ENCODE results near the gene SCYGR4.
"Not testable (repeated sequence)": the region's sequence is repeated elsewhere in the genome, so short reads cannot be mapped to it uniquely, and the experiment has no call there.

The SCYGR4 gene, protein sequence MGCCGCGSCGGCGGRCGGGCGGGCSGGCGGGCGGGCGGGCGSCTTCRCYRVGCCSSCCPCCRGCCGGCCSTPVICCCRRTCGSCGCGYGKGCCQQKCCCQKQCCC

DNA sequence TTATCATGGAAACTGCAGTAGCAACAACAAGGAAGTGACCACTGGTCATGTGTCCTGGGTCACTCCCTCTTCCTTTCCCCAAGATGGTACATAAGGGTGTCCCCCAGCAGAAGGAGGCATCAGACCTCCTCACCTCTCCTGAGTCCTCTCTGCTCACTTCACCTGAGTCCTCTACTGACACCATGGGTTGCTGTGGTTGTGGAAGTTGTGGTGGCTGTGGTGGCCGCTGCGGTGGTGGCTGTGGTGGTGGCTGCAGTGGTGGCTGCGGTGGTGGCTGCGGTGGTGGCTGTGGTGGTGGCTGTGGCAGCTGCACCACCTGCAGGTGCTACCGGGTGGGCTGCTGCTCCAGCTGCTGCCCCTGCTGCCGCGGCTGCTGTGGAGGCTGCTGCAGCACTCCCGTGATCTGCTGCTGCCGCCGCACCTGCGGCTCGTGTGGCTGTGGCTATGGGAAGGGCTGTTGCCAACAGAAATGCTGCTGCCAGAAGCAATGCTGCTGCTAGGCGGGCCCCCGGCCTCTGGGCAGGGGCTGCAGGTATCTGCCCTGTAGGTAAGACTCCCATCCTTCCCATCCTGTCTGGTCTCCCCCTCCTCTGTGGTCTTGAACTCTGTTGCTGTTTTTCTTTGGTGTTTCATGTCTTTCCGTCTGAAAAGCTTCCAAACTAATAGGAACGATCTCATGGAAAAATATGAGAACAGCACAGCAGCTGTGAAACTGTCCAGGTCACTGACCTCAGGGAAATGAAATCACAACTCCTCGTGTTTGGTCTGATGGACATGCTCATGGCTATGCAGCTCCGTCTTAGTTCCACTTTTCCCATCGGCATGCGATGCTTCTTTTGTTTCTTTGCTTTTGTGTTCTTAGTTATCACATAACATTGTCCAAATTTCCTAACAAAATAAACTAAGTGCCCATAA, at the start of gene SCYGR4:
Gene SCYGR4 (plus strand): TSS at position 183 of the 915 bp plus-strand sequence. CDS start 0 bp downstream, at position 183.
- no peak for DNase-seq (ENCODE audit: low read depth in 2 of 2)

DNA sequence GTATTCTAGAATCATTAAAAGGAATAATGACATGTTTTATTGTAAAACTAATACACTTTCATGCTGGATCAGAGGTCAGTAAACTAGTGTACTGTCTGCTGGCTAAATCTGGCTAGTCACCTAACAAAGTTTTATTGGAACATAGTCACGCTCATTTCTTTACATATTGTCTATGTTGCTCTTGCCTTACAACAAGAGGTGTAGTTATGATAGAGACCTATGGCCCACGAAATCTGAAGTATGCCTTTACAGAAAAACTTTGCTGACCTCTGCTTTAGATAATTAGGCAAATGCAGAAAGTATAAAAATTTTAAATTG, 48.5 kb upstream of the SCYGR4 start:
- DNase-seq (ENCODE audit: low read depth in 2 of 2) = no peak

DNA sequence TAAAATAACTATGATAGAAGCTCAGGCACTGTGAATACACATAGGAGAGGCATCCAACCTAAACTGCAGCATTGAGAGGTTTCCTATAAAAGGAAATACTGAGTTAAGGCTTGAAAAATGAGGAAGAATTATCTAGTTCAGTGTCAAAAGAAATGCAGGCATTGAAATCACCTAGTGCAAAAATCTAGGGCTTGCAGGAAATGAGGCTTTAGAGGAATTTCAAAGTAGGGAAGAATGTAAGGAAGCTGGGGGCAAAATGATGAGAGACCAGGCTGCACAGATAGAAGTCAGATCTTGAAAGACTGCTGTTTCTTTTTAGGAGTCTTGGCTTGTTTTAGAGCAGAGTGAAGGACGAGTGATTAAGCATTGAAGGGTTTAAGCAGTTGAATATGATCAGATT, 46.7 kb upstream of the SCYGR4 start:
- no peak for DNase-seq (ENCODE audit: low read depth in 2 of 2)

DNA sequence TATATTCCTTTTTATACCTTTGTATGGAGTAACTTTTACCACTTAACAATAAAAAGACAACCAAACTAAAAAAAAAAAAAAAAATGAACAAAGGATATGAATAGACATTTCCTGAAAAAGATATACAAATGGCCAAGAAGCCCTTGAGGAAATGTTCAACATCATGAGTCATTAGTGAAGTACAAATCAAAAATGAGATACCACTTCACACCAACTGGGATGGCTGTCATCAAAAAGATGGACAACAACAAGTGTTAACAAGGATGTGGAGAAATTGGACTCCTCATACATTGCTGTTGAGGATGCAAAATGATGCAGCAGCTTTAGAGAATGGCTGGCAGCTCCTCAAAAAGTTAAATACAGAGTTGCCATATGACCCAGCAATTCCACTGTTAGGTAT, 41.2 kb upstream of the SCYGR4 start:
- DNase-seq (ENCODE audit: low read depth in 2 of 2) = no peak

DNA sequence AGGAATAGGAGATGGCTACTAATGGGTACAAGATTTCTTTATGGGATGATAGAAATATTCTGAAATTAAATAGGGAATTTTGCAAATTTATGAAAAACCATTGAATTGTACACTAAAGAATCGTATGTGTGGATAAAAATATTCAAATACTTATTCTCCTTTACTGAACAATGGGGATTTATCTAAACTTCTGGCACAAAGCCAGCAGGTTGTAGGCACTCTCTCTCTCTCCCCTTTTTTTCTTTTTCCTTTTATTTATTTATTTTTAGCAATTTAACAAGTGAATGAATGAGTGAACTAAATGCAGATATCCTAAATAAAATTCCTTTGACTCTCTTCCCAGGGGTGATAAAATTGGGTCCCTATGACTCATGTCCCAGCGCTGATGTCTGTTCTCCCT, 40.5 kb upstream of the SCYGR4 start:
- DNase-seq (ENCODE audit: low read depth in 2 of 2) = no peak

DNA sequence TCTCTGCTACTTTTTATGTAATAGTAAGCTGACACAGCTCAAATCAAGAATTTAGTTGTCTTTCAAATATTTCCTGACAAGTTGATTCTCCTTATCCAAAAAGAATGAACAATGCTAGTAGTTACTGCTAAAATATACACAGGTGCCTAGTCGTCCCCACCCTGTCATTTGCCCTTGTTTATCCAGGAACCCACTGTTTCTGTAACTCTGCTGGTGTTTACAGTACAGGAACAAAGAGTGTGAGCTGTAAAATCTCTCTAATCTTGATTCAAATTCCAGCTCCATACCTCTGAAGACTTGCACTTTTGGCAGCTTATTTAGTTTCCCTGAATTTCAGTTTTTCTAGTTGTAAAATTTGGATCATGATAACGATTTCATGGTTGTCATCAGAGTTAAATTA, 39.7 kb upstream of the SCYGR4 start:
- DNase-seq (ENCODE audit: low read depth in 2 of 2) = no peak

DNA sequence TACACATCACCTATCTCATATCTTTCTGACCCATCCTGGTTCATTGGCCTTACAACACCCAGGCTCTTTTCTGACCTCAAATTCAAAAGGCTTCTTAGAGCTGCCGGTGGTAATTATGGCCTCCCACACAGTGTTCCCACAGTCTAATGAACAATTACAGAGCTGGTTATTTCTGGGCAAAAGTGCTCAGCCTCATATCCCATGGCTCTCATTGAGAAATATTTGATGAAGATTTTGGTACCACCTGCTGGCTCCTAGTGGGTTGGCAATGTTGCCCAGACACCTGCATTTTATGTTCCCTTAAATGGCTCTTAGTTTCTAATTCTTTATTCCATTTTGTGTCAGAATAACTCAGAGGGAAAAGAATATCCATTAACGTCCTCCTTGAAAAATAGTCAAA, 38.7 kb upstream of the SCYGR4 start:
- DNase-seq (ENCODE audit: low read depth in 2 of 2) = no peak

DNA sequence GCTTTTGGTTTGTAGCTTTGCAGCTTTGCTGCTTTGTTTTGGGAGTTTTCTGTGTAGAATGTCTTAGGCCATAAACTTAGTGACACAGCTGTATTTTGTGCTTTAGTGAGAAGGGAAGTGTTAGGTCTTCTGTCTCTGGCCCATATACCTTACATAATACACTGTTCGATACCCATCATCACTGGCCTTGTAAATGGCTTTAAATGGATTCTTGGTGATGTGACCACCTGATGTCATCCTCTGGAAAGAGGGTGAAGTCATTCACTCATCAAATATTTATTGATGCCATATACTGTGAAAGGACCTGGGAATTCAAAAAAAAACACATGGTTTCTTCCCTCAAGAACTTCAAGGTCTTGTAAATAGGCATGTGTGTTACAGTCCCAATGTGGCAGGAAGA, 37.5 kb upstream of the SCYGR4 start:
- DNase-seq (ENCODE audit: low read depth in 2 of 2) = no peak

DNA sequence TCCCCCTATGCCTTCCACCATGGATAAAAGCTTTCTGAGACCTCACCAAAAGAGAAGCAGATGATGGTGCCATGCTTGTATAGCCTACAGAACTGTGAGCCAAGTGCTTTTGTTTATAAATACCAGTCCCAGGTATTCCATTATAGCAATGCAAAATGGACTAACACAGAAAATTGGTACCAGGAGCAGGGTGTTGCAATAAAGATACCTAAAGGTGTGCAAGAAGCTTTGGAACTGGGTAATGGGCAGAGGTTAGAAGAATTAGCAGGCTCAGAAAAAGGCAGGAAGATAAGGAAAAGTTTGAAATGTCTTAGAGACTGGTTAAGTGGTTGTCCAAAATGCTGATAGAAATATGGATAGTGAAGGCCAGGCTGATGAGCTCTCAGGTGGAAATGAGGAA, 34.9 kb upstream of the SCYGR4 start:
- DNase-seq (ENCODE audit: low read depth in 2 of 2) = no peak

DNA sequence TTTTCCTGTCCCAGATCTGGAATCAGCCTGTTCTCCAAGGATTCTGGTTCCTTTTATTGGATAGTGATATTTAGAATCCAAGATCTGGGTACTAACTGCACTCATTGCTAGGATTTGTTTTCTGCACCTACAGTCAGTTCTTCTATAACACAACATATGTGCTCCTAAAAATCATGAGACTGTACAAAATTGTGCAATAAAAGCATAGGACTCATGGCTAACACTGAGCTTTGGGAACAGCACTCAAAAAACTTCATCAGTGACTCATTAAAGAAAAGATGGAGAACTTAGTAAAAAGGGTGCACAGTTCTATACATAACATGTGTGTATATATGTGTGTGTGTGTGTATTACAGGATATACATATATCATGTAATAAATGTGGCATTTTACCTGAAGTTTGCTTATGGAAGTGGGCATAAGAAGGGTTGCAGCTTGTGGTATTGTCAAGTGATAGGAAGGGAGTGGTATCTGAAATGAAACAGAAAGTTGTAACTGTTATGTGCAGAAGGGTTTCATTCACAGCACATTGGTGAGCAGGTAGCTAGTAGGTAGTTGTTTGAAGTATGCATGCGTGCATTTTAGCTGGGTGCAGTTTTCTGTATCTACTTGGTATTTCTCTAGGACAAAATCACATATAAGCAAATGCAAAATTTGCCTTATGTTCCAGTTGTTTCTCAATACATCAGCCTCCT, 24.5 kb upstream of the SCYGR4 start:
- DNase-seq (ENCODE audit: low read depth in 2 of 2) = no peak

DNA sequence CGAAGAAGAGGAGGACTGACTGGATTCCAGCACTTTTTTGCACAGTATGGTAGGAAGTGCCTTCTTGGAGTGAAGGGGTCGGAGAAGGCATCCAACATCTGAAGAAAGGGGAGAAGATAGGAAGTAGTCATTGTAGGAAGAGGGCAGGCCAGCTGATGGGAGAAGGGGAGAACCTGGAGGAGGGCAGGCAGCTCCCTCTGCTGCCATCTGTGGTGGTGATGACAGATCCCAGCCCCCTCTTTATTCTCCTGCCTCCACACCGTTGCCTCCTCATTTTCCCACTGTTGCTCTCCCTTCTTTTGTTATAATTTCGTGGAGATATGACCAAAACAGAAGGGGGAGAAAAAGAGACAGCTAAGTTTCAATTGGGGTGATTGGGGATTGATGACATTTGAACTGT, 21.5 kb upstream of the SCYGR4 start:
- DNase-seq (ENCODE audit: low read depth in 2 of 2) = no peak

DNA sequence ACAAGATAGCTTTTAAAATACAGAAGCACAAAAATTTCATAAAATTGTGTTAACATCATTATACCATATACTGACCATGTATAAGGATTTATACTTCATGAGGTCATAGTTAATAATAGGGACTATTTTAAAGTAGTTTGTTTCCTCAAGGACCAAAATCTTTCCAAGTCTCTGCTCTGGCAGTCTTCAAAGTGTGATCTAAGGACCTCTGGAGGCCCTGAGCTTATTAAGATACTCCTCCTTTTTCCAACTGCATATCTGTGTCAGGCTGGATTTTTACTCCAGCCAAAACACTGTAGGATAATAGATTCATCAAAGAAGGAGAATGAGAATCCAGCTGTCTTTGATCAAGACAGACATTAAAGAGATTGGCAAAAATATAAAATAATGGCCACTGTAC, 20.3 kb upstream of the SCYGR4 start:
- no peak for DNase-seq (ENCODE audit: low read depth in 2 of 2)

DNA sequence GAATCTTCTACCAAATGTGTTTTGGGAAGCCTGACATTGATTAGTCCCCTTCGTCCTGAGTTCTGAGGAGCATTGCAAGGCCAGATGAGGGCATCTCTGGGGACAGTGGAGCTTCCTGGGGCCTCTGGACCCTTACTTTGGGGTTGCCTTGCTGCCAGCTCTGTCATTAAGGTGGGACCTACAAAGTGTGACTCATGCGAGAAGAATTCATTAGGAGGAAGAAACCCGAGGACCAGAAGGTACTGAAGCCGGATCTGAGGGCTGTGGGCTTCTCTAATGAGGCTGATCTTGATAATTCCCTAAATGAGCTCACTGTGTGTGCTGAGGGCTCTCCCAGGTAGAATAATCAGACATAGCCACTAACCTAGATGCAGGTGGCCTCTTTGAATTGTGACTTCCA, 19.3 kb upstream of the SCYGR4 start:
- DNase-seq (ENCODE audit: low read depth in 2 of 2) = no peak

DNA sequence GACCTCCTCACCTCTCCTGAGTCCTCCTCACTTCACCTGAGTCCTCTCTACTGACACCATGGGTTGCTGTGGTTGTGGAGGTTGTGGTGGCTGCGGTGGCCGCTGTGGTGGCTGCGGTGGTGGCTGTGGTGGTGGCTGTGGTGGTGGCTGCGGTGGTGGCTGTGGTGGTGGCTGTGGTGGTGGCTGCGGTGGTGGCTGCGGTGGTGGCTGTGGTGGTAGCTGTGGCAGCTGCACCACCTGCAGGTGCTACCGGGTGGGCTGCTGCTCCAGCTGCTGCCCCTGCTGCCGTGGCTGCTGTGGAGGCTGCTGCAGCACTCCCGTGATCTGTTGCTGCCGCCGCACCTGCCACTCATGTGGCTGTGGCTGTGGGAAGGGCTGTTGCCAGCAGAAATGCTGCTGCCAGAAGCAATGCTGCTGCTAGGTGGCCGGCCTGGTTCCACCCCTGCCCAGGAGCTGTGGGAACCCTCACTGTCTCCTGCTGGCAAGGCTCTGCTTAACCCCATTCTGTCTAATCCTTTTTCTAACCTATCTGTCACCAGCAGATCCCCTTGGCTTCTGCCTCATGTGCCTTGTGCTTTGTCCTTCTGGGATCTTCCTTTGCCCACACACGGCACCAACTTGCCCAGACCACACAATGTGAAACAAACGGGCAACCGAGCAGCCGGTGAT, 18.3 kb upstream of the SCYGR4 start, which contains the start of gene SCYGR2:
Gene SCYGR2 (plus strand): TSS at position 59 of the 669 bp plus-strand sequence. CDS start 0 bp downstream, at position 59.
- not testable (repeated sequence) for DNase-seq (ENCODE audit: low read depth in 2 of 2)

DNA sequence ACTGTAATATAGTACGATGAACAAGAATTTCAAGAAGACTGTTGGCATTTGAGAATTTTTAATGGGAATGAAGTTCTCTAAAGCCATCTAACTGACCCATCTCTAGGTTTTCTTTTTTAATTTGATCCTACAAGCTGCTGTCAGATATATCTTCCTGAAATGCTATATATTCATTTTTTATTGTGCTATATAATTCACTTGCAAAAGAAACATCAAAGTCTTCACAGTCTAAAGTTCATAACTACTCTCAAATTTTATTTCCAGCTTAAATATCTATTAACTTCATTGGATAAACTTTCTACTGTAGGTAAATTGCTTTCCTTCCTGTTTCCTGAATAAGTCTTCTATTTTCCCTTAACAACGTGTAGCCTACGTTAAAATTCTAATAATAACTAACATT, 14.9 kb upstream of the SCYGR4 start:
- no peak for DNase-seq (ENCODE audit: low read depth in 2 of 2)

DNA sequence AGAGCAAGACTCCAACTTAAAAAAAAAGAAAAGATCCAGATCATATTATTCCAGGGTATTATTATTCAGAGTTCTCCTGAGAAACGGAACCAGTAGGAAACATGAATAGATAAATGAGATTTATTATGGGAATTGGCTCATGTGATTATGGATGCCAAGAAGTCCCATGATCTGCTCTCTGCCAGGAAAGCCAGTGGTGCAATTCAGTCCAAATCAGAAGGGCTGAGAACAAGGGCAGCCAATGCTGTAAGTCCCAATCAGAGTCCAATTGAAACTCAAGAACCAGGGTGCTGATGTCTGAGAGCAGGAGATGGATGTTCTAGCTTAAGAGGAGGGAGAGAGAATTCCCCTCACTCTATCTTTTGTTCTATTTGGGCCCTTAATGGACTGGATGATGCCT, 10.8 kb upstream of the SCYGR4 start:
- DNase-seq (ENCODE audit: low read depth in 2 of 2) = no peak

DNA sequence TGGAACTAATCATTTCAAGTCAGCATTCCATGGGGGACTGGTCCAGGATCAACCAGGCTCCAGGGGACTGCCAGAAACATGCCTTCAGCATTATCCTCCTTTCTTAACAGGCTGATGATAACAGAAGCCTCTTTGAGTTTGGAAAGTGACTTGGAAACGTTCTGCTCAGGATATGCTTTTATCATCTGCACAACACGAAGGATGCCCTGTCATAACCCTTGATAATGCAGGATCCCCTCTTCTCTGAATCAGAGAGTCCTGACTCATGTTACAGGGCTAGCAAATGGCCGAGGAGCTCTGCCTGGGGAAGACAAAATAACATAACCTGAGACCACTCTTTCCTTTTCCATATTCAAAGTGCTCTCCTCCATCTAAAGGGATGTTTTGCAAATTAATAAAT, 9.4 kb upstream of the SCYGR4 start:
- no peak for DNase-seq (ENCODE audit: low read depth in 2 of 2)

DNA sequence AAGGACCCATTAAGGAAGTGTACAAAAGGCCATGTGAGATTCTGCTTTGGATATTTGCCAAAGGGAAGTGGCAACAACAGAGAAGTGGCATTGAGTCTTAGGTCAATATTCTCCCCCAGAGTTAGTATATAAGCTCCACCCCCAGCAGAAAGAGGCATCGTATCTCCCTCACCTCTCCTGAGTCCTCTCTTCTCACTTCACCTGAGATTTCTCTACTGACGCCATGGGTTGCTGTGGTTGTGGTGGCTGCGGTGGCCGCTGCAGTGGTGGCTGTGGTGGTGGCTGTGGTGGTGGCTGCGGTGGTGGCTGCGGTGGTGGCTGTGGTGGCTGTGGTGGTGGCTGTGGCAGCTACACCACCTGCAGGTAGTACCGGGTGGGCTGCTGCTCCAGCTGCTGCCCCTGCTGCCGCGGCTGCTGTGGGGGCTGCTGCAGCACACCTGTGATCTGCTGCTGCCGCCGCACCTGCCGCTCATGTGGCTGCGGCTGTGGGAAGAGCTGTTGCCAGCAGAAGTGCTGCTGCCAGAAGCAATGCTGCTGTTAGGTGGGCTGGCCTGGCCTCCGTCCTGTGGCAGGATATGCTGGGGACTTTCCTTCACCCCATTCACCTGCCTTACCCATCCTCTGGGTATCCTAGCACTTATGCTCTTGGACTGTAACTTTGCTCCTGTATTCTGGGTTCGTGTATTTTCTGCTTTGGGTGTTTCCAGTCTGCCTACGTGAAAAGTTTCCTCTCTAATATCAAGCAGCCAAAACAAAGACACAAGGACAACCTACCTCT, 8.5 kb upstream of the SCYGR4 start:
- DNase-seq (ENCODE audit: low read depth in 2 of 2) = no peak

DNA sequence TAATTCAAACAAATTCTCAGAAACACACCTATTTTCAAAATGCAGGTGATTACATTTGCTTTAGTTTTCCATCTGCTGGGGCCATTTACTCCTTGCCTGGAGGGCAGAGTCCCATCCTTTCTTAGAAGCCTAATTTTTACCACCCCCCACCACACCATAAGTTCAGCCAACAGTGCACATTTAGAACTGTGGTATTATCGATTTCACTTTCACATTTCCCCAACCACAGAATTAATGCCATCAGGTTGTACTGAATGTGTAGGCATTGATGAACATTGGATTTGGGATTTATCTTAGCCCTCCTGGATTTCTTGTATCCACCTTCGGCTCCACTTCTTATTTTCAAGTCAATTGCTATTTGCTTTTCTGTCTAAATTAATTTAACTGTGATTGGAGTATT, 7.2 kb upstream of the SCYGR4 start:
- no peak for DNase-seq (ENCODE audit: low read depth in 2 of 2)

DNA sequence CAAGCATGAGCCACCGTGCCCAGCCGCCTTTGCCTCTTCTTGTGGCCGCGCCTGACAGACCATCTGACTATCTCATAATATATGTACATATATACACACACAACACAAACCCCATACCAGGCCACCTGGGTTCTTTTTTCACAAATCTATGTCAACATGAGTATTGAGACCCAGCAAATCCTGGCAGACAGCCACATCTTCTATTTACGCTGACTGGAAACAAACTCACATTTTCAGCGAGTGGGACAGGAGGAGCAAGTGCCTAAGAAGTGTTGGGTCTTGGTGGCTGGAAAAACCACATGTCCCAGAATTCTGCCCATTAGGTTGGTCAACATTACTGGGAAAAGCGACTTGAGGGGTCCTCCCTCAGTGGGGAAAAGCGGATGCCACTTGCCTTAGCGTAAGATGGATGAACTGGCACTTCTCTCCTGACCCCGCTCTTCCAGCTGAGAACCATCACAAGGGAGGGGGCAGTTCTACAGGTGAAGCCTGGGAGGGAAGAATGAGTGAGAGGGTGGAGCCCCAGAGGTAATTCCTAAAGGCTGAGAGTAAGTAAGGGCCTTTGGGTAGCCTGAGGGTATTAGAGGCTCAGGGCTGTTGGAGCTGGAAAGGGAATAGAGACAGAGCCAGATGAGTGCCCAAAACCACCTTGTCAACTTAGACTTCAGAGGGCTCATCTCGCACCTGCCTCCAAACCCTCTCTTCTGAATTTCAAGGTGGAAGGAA, 4.6 kb upstream of the SCYGR4 start:
- DNase-seq (ENCODE audit: low read depth in 2 of 2) = no peak

DNA sequence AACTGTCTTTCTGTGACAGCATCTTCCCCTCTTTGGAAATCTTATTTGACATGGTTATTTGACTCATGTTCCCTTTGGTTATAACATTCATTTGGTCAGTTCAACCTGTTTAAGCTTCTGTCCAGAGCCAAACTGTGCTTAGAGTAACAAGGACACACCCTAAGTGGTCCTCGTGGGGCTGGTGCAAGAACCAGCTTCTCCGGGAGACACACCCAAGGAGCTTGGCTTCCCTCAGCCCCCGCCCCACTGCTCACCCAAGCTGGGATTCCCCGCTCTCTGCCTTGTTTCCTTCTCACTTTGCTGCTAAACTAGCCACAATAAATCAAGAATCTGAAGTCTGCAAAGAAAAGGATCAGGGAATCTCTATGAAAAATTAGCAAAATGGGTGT, 4.0 kb upstream of the SCYGR4 start:
- no peak for DNase-seq (ENCODE audit: low read depth in 2 of 2)

Measured in stimulated activated CD8-positive, alpha-beta memory T cell treated with anti-CD3 and anti-CD28 coated beads, Interleukin-7, amount 100 ng/mL, for 1 hour (primary cell).